Measurements from ENCODE around the gene PLXNA4. TPM values are rescaled to one million over a fixed set of nuclear protein-coding genes. Genes with fewer than 3 reads are reported as not detected.

Gene PLXNA4
- total RNA-seq, 1 donor from 2014 or later = 133 TPM

DNA sequence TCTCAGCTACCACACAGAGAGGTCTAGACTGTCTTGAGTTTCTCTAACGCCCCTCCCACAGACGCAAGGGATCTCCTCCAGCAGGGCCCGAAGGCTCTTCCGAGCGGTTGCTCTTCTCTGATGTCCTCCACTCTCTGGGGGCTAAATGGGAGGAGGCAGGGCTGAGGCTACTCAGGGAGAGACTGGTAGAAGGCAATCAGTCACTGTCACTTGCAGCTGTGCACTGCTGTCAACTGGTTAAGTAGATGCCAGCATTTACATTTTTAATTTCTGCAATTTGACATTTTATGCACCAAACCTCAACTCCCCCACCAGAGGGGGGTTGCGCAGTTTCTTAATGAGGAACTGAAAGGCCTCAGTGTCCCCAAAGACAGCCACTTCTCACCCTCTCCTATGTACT lies 442.8 kb downstream of the PLXNA4 start:
- no peak for DNase-seq (ENCODE audit: low spot score)

GRCh38 chr7:132131196-132131595 lies 445.1 kb downstream of the PLXNA4 start:
- peak; percentile 8 for DNase-seq (ENCODE audit: low spot score)

GRCh38 chr7:132130497-132130896 lies 445.8 kb downstream of the PLXNA4 start:
- DNase-seq (ENCODE audit: low spot score) = no peak

- no peak for DNase-seq (ENCODE audit: low spot score)
These were observed 450.2 kb downstream of the PLXNA4 start for GRCh38 chr7:132125872-132126595.

- no peak for DNase-seq (ENCODE audit: low spot score)
These were observed 451.2 kb downstream of the PLXNA4 start for GRCh38 chr7:132125096-132125495.

- no peak for DNase-seq (ENCODE audit: low spot score)
These were observed 451.7 kb downstream of the PLXNA4 start for GRCh38 chr7:132124575-132124974.

DNA sequence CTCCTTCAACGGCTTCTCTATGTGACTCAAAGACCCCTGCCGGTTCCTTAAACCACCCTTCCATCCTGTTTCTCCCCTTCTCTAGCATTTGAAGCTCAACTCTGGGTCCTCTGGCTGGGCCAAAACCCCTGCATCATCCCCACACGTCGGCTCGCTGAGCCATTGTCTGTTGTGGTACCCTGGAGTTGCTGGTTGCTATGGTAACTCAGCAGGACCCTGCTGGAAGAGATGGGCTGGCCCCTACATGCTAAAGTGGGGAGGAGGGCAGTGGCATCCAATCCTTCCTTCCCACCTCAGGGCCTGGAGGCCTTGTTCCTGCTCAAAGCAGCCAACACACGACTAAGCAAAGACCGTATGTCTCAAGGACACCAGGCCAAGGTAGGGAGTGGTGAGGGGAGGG lies 452.5 kb downstream of the PLXNA4 start:
- no peak for DNase-seq (ENCODE audit: low spot score)

GRCh38 chr7:132122901-132123300 lies 453.4 kb downstream of the PLXNA4 start:
- DNase-seq (ENCODE audit: low spot score) = peak; percentile 67

DNA sequence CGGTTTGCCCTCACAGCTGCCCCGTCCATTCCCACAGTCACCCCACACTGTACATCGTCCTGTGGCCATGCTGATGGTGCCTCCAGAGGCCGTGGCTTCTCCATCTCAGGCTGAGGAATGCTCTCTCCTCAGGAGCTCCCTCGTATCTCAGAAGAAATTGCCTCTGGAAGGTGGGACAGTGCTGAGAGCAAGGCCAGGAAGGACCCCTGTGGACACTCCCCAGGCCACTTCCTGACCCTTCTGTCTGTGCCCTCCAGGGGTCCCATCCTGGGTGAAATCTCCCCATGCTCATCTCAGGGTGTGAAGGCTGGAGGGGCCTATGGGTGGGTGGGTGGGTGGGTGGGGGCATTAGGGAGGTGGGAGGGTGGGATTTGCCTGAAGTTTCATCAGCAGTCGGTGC lies 454.3 kb downstream of the PLXNA4 start:
- peak; percentile 28 for DNase-seq (ENCODE audit: low spot score)

- peak; percentile 20 for DNase-seq (ENCODE audit: low spot score)
These were observed 457.6 kb downstream of the PLXNA4 start for GRCh38 chr7:132118641-132119040.

DNA sequence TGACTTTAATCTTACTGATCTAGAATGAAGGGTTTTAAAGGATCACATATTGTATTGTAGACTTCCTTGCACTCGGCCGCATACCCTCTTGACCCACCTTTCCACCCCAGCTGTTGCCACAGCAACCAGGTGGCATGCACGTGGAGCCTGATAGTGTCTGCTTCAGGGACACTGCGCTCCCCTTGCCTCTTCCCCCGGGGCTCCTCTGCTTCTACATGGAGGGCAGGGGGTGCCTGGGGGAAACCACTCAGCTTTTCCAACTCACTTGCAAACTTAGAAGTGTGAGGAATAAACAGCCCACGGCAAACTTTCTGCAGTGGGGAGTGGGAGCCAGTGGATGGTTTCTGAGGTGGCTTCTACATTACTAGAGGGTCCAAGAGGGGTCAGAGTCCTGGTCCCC lies 458.6 kb downstream of the PLXNA4 start:
- DNase-seq (ENCODE audit: low spot score) = peak; percentile 51

DNA sequence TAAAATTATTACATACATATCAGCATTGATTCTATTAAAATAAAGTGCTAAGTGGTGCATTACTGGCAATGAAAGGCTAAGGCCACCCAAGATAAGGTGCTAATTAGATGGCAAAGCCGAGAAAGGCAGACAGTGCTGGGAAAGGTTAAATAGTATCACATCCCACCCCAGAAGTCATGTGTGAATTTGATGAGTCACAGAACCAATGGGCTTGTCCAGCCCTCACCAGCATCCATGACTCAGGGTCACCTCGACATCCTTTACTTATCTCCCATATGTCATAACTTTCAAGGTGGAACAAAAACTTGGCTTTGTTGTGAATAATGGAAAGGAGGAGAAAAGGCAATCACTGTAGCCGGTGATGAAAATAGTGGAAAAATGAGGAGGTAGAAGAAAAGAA lies 459.1 kb downstream of the PLXNA4 start:
- DNase-seq (ENCODE audit: low spot score) = peak; percentile 1

GRCh38 chr7:132116369-132116768 lies 459.9 kb downstream of the PLXNA4 start:
- DNase-seq (ENCODE audit: low spot score) = no peak

DNA sequence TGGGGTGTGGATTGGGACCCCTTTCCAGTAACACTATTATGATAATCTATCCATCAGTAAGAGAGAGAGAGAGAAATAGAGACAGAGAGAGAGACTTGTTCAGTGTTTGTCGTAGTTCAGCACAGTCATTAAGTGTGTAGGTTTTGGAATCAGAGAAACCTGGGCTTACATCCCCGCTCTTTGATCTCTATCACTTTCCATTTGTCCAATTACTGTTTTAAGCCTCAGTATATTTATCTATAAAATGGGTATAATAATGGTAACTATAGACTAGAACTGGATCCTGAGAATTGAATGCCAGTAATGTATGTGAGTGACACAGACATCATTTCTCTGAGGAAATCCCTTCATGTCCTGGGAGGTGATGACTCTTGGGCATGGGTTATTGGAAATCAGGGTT lies 460.5 kb downstream of the PLXNA4 start:
- DNase-seq (ENCODE audit: low spot score) = no peak

GRCh38 chr7:132115028-132115427 lies 461.2 kb downstream of the PLXNA4 start:
- DNase-seq (ENCODE audit: low spot score) = no peak

GRCh38 chr7:132114411-132114810 lies 461.9 kb downstream of the PLXNA4 start:
- peak; percentile 53 for DNase-seq (ENCODE audit: low spot score)

GRCh38 chr7:132113536-132114371 lies 462.5 kb downstream of the PLXNA4 start:
- DNase-seq (ENCODE audit: low spot score) = peak; percentile 47

- peak; percentile 18 for DNase-seq (ENCODE audit: low spot score)
These were observed 463.6 kb downstream of the PLXNA4 start for GRCh38 chr7:132112657-132113056.

- peak; percentile 71 for DNase-seq (ENCODE audit: low spot score)
These were observed 464.2 kb downstream of the PLXNA4 start for GRCh38 chr7:132112106-132112505.

- no peak for DNase-seq (ENCODE audit: low spot score)
These were observed 465.6 kb downstream of the PLXNA4 start for GRCh38 chr7:132110692-132111091.

GRCh38 chr7:132109769-132110168 lies 466.5 kb downstream of the PLXNA4 start:
- no peak for DNase-seq (ENCODE audit: low spot score)

GRCh38 chr7:132108563-132108962 lies 467.7 kb downstream of the PLXNA4 start:
- no peak for DNase-seq (ENCODE audit: low spot score)

GRCh38 chr7:132106491-132106890 lies 469.8 kb downstream of the PLXNA4 start:
- DNase-seq (ENCODE audit: low spot score) = peak; percentile 73
